GM19023 (cell line): ENCODE measurements around the gene RBM42.

ENCODE experiments used
- ATAC-seq: cut with Tn5 transposase; IDR thresholded peaks from one replicate; pipeline ENCODE4 v1.9.1; 2021; ENCODE audit warnings: mild to moderate bottlenecking, moderate library complexity; ENCODE audit not compliant: unreplicated experiment

RBM42 gene

DNA sequence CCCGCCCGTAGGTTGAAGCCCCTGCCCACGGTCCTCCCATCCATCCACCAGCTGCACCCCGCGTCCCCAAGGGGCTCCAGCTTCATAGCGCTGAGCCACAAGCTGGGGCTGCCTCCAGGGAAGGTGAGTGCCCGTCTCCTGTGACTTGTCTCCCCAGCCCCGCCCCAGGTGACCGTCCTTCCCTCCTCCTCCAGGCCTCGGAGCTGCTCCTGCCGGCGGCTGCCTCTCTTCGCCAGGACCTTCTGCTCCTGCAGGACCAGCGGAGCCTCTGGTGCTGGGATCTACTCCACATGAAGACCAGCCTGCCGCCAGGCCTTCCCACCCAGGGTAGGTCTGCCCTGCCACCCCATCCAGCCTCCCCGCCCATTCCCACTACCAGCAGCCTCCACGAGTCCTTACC lies 8.8 kb upstream of the RBM42 start:
- no peak for ATAC-seq

DNA sequence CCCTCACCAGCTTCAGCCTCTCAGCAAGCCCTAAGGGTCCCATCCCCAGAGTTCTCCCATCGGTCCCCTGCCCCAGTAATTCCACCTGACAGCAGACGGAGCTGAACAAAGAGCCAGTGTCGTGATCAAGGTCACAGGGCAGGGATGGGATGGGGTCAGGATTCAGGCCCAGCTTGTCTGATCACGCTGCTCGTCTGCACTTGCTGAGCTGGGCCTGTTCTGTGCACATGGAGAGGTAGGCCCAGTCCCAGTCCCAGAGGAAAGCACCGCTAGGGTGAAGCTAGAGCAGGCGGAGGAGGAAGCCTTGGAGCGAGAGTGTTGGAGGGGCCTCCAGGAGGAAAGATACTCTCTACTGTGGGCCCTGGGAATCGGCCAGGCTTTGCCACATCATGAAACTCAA lies 7.1 kb upstream of the RBM42 start:
- no peak for ATAC-seq

DNA sequence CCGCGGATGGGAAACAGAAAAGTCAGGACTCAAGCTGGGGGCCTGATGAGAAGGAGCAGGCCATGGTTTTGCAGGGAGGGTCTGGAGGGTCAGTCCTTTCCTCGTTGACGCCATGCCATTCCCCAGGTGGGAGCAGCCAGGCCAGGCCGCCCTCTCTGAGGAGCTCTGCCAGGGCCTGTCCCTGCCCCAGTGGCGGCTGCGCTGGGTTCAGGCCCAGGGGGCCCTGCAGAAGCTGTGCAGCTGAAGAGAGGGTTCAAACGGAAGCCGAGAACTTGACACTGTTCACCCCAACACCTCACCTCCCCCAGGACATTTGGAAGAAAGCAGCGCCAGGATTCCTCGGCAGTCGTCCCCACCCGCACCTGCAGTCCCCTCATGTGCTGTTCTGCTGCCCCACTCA lies 6.1 kb upstream of the RBM42 start:
- no peak for ATAC-seq

DNA sequence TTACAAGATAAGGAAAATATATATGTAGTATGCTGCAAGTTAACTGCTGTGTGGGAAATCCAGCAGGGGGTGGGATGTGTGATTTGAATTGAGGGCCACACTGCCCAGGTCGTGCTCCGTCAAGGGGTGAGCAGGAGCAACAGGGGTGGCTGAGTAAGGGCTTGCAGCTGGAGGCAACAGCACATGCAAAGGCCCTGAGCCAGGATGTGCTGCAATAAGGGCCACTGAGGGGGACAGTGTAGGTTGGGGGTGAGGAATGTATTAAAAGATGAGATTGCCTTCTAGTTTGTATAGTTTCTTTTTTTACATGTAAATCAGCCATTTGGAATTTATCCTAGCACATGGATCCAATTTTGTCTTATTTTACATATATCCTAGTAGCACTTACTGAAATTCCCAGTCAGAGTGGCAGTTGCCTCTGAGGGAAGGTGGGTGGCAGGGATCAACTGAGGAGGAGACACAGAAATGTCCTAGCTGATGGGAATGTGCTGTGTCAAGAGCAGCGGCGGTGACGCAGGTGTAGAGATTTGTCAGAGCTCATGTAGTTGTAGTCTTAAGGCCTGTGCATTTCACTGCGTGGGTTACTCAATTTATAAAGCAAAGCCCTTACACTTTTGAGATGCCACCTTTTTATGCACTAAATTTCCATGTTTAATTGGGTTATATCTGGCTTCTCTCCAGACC lies 5.4 kb upstream of the RBM42 start:
- no peak for ATAC-seq

DNA sequence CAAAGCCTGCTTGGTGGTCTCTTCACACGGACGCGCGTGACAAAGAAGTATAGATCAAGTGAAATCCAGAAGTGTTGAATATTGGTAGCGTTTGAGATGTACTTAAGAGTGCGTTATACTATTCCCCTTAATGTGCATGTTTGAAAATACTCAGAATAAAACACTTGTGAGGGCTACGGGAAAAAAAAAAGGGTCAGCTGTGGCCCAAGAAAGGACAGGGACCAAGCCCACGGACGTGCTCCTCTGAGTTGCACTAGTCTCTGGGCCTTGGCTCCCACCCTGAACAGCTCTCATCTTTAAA lies 622 bp upstream of the RBM42 start:
- ATAC-seq: no peak

GRCh38 chr19:35629332-35629633 lies 447 bp downstream of the RBM42 start:
- no peak for ATAC-seq

DNA sequence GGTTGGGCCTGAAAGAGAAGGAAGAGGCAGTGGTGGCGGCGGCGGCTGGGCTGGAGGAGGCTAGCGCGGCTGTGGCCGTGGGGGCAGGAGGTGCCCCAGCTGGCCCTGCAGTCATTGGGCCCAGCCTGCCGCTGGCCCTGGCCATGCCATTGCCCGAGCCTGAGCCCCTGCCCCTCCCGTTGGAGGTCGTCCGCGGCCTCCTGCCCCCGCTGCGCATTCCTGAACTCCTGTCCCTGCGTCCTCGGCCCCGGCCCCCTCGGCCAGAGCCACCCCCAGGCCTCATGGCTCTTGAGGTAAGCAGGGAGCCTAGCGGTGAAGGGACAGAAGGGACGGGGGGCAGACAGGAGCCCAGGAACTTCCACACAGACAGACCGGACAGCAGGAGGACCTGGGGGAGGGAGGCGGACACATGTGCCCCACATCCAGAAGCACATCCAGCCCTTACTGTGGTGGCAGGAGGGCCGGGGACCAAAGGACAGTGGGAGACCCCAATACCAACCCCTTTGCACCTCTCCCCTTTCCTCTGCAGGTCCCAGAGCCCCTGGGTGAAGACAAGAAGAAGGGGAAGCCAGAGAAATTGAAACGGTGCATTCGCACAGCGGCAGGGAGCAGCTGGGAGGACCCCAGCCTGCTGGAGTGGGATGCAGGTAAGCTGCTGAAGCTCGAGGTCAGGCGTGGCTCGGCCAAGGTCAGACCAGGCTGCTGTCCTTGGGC lies 5.0 kb downstream of the RBM42 start:
- ATAC-seq: no peak

GRCh38 chr19:35636651-35637050 lies 7.8 kb downstream of the RBM42 start:
- ATAC-seq: no peak

- ATAC-seq: no peak
Observed at GRCh38 chr19:35637165-35637564, 8.3 kb downstream of the RBM42 start.

- ATAC-seq: no peak
Observed at GRCh38 chr19:35639321-35639639, 10.4 kb downstream of the RBM42 start.

DNA sequence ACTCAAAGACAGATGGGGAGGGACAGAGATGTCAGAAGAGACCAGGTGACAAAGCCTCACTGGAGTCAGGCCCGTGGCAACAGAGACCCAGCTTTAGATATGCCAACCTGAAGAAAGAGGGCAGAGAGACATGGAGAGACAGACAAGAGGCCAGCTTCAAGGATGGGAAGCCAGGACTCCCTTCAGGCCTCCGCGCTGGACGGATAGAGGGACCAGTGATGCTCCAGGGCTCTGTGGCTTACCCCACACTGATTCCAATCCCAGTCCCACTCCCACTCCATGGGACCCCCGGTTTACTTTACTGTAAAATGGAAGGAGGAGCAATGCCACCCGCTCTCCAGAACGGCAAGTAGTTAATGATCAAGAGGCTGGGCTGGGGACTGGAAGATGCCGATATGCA lies 11.0 kb downstream of the RBM42 start:
- ATAC-seq: no peak

DNA sequence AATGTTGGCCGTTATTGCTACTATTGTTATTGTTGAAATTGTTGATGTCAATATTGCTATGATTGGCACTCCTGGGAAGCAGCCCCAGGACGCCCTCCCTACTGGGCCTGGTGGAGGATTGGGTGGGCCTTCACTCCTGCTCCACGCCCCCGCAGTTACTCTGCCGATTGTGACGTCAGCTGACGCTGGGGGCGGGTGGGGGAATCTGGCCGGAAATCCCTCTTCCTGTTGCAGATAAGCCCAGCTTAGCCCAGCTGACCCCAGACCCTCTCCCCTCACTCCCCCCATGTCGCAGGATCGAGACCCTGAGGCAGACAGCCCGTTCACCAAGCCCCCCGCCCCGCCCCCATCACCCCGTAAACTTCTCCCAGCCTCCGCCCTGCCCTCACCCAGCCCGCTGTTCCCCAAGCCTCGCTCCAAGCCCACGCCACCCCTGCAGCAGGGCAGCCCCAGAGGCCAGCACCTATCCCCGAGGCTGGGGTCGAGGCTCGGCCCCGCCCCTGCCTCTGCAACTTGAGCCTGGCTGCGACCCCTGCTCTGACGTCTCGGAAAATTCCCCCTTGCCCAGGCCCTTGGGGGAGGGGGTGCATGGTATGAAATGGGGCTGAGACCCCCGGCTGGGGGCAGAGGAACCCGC lies 12.8 kb downstream of the RBM42 start, which contains the start of gene ETV2:
TSS of gene ETV2 (plus strand) at position 231 of the 637 bp plus-strand sequence. CDS start 716 bp downstream, outside the sequence.
- no peak for ATAC-seq

DNA sequence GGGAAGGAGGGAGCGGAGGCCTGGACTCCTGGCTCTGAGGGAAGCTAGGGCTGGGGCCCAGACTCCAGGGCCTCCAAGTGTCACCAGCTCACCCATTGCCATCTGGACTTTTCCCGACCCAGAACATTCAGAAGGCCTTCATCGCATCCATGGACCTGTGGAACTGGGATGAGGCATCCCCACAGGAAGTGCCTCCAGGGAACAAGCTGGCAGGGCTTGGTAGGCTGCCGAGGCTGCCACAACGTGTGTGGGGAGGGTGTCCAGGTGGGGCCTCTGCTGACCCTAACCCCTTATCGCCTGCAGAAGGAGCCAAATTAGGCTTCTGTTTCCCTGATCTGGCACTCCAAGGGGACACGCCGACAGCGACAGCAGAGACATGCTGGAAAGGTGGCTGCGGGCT lies 13.5 kb downstream of the RBM42 start:
- no peak for ATAC-seq

- no peak for ATAC-seq
Observed at GRCh38 chr19:35642798-35643254, 14.0 kb downstream of the RBM42 start.

DNA sequence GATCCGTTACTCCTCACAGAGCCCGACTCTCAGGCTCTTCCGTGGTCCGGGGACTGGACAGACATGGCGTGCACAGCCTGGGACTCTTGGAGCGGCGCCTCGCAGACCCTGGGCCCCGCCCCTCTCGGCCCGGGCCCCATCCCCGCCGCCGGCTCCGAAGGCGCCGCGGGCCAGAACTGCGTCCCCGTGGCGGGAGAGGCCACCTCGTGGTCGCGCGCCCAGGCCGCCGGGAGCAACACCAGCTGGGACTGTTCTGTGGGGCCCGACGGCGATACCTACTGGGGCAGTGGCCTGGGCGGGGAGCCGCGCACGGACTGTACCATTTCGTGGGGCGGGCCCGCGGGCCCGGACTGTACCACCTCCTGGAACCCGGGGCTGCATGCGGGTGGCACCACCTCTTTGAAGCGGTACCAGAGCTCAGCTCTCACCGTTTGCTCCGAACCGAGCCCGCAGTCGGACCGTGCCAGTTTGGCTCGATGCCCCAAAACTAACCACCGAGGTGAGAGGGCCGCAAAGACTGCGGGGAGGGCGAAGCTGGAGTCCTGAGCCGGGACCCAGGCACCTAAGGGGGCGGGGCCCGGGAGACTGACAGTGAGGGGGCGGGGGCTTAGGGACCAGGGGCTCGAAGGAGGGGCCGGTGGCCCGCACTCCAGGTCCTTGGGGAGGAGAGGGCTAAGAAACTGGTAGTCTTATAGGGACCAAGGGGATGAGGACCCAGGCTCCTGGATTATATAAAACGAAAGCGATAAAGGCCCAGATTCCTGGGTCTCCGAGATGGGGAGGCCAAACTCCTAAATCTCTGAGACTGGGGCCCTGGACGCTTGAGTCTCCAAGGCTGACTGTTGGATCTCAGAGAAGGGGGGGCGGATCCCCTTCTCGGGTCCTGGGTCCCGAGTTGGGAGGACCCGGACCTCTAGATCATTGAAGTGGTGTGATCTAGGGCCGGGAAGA lies 14.7 kb downstream of the RBM42 start:
- ATAC-seq: peak; percentile 45

- peak; percentile 64 for ATAC-seq
Observed at GRCh38 chr19:35644206-35644986, 15.6 kb downstream of the RBM42 start.

DNA sequence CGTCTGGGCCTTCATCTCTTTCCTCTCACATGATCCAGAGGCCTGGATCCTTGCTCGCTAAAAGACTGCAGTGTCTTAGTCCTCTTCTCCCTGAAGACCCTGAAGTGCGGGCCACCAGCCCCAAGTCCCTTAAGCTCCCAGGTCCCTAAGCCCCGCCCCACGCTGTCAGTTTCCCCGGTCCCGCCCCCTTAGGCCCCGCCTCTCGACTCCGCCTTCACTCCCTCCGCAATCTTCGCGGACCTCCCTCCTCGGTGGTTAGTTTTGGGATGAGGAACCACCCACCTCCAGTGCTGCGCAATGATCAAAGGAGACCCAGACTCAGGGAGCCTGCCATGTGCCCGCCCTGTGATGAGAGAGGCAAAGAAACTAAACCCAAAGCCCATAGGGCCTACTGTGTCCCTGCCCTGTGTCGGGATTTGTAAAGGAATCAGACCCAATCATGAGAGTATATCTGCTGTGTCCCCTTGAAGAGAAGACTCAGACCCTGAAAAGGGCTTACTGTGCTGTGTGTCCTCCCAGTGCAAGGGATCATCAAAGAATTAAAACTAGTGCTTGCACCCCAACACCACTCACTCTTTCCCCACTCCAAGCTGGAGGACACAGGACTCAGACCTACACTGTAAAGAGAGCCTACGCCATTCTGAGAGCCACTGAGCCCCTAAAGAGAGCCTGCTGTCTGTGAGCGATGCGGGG lies 16.3 kb downstream of the RBM42 start:
- ATAC-seq: no peak

DNA sequence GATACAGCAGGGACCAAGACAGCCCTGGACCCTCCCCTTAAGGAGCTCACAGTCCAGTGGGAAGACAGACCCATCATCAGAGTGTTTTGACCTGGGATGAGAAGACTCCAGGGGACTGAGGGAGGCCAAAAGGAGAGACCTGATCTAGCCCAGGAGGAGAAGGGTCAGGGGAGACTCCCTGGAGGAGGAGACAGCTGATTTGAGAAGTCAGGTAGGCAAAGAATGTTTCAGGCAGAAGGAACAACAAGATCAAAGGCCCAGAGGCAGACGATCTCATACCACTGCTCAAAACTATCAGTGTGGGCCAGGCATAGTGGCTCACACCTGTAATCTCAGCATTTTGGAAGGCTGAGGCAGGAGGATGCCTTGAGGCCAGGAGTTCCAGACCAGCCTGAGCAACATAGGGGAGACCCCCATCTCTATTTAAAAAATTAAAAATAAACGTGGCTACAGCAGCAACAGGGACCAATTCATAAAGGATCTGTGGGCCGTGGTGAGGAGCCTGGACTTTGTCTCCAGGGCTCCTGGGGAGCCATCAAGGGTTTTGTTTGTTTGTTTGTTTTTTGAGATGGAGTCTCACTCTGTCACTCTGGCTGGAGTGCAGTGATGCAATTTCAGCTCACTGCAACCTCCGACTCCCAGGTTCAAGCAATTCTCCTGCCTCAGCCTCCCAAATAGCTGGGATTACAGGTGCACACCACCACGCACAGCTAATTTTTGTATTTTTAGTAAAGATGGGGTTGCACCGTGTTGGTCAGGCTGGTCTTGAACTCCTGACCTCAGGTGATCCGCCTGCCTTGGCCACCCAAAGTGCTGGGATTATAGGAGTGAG lies 17.1 kb downstream of the RBM42 start:
- ATAC-seq: no peak
